ENCODE results near the gene ST3GAL6. TPM values are rescaled to one million over a fixed set of nuclear protein-coding genes. Genes with fewer than 3 reads are reported as not detected.

Gene ST3GAL6
- total and polyA plus RNA-seq, 9 of the 15 experiments (the other 6 are each of a cell fraction or from before 2014, with no cell fraction given) = 0.14 TPM; not detected in 8

DNA sequence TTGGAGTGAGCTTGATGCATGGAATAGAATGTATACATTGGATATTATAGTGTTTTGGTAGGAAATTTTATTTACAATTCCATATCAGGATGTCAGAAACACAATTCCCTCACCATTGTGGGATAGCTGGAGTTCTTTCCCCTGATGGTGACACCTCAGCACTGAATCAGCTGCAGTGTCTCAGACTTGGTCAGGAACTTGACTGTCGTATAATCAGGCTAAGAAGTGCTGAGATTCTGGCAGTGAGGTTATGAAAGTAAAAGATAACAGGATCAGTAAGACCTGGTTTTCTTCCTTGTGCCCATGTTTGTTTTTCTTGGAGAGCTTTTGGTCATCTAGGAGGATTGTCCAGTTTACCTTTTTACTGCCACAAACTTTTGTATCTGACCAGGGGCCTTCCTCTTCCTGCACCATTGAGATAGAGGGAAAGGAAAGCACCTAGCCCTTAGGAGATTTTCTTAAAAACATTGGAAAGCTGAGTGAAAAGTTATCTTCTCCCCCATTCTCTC, 27.3 kb upstream of the ST3GAL6 start (continued):
- TF ChIP-seq CLOCK (CRISPR knock-in tag; IDR thresholded peaks at IDR 0.05; ENCODE audit: borderline replicate concordance) = no peak

DNA sequence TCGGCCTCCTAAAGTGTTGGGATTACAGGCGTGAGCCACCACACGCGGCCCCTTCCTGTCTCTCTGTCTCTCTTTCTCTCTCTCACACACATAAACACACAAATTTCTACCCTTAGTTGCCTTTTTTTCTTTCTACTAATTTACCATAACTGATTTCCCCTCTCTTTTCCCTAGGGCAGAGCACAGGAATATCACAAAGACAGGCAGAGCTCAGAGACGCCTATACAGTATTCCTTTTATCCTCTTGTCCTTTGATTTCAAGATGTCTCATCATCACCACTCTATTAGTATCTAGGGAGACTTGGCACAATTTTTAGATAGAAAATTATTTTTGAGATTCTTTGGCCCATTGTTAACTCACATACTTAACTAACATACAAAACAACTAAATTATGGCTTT, 25.8 kb upstream of the ST3GAL6 start:
- Histone ChIP-seq H3K4me2 (ENCODE audit: insufficient read depth, low read length) (no peak overlapping the region), H3K27me3 (ENCODE audit: control insufficient read depth in 2 of 2, insufficient read depth in 2 of 2, low read length in 2 of 2) (peaks cover 4 to 10% of the 10 kb centered on the region in 2 experiments; a peak in 4 of 5 replicates), H3K36me3 (ENCODE audit: control insufficient read depth, insufficient read depth, low read length) (no peaks in the 10 kb centered on the region), H3K4me3 (no peak overlapping the region), H3K79me2 (ENCODE audit: control insufficient read depth, insufficient read depth, low read length) (no peaks in the 10 kb centered on the region), H2AFZ (ENCODE audit: low read depth, low read length) (no peak overlapping the region), H3K9me3 (replicated peaks; ENCODE audit: control insufficient read depth, insufficient read depth, low read depth, low read length) (no peaks in the 10 kb centered on the region), H3K9me1 (ENCODE audit: control insufficient read depth, insufficient read depth, low read length) (no peaks in the 10 kb centered on the region), H3K9ac (ENCODE audit: insufficient read depth in 1 of 2, low read depth in 2 of 2, low read length in 2 of 2) (no peak overlapping the region), H3K4me1 (replicated peaks in 1 of 2; ENCODE audit: control insufficient read depth in 2 of 2, insufficient read depth in 2 of 2, low read length in 2 of 2) (peaks cover 0 to 9% of the 10 kb centered on the region in 2 experiments; a peak in 2 of 5 replicates), H4K20me1 (replicated peaks; ENCODE audit: control insufficient read depth, insufficient read depth, low read length) (no peaks in the 10 kb centered on the region), H3K27ac (ENCODE audit: extremely low read depth, low read depth, low read length) (no peak overlapping the region)
- in situ Hi-C loops (cut with MboI) (no loop called here), intact Hi-C loops (cut with micrococcal nuclease) (no loop called here)
- ATAC-seq (no peak), DNase-seq (ENCODE audit: extremely low read depth in 1 of 4, low spot score in 3 of 4) (no peak), FAIRE-seq (no peak)
- POLR2A ChIA-PET = no interaction called here
- CTCF ChIA-PET (ENCODE audit: low intra/inter-chr PET ratio) = no interaction called here
- BruUV-seq (replicated peaks) = no TSS peak
- 0% methylated on average over 1 of the region's 5 CpGs for WGBS (ENCODE audit: insufficient coverage, low coverage, missing lambda C conversion rate)
- TF ChIP-seq MCM5 (IDR thresholded peaks at IDR 0.05; ENCODE audit: low read depth) (no peak), ZNF133 (CRISPR knock-in tag; IDR thresholded peaks at IDR 0.05) (no peak), ETV5 (CRISPR knock-in tag; IDR thresholded peaks at IDR 0.05; ENCODE audit: low read depth) (no peak), GATA2 (CRISPR knock-in tag; IDR thresholded peaks at IDR 0.05) (no peak), ZNF253 (CRISPR knock-in tag; conservative IDR thresholded peaks at IDR 0.05) (no peak), NFIX (CRISPR knock-in tag; IDR thresholded peaks at IDR 0.05; ENCODE audit: low read depth) (no peak), ZNF551 (CRISPR knock-in tag; IDR thresholded peaks at IDR 0.05) (no peak), ARHGAP35 (IDR thresholded peaks at IDR 0.05; ENCODE audit: partially characterized antibody) (no peak), ZNF41 (CRISPR knock-in tag; conservative IDR thresholded peaks at IDR 0.05) (no peak), SP1 (CRISPR knock-in tag; IDR thresholded peaks at IDR 0.05) (no peak), MIER1 (IDR thresholded peaks at IDR 0.05; ENCODE audit: low read depth) (no peak), ESRRB (CRISPR knock-in tag; IDR thresholded peaks at IDR 0.05; ENCODE audit: borderline replicate concordance) (no peak), TRIM25 (IDR thresholded peaks at IDR 0.05; ENCODE audit: borderline replicate concordance) (no peak), MTA2 (IDR thresholded peaks at IDR 0.05; ENCODE audit: low read depth) (no peak), ZNF79 (CRISPR knock-in tag; IDR thresholded peaks at IDR 0.05; ENCODE audit: low read depth) (no peak), ARID1B (IDR thresholded peaks at IDR 0.05) (no peak)
- TF ChIP-seq, protein P1, sequence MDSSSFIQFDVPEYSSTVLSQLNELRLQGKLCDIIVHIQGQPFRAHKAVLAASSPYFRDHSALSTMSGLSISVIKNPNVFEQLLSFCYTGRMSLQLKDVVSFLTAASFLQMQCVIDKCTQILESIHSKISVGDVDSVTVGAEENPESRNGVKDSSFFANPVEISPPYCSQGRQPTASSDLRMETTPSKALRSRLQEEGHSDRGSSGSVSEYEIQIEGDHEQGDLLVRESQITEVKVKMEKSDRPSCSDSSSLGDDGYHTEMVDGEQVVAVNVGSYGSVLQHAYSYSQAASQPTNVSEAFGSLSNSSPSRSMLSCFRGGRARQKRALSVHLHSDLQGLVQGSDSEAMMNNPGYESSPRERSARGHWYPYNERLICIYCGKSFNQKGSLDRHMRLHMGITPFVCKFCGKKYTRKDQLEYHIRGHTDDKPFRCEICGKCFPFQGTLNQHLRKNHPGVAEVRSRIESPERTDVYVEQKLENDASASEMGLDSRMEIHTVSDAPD (CRISPR knock-in tag; IDR thresholded peaks at IDR 0.05) = no peak

Data from K562 (cell line).